IPS DF 6.9 (cell line): ENCODE results near the gene AGRN.
"Not testable (repeated sequence)": the region's sequence is repeated elsewhere in the genome, so short reads cannot be mapped to it uniquely, and the experiment has no call there.

Experiments
- DNase-seq: peaks from one replicate; pipeline ENCODE4 v3.0.0-alpha.2; 2013; ENCODE audit warnings: low read depth, low spot score
- H3K27ac ChIP-seq: one replicate; pipeline ENCODE4 v1.5.1; 2013; ENCODE audit warnings: low read length, control low read depth
- H3K27me3 ChIP-seq: 2 replicates; pipeline ENCODE4 v1.6.1; 2013; ENCODE audit warnings: mild to moderate bottlenecking, low read length; ENCODE audit not compliant: control insufficient read depth, insufficient read depth
- H3K36me3 ChIP-seq: 2 replicates; pipeline ENCODE4 v1.6.1; 2013; ENCODE audit warnings: low read length; ENCODE audit not compliant: control insufficient read depth, insufficient read depth
- H3K4me1 ChIP-seq: 2 replicates; pipeline ENCODE4 v1.6.1; 2013; ENCODE audit warnings: low read length; ENCODE audit not compliant: control insufficient read depth, insufficient read depth
- H3K4me3 ChIP-seq: 2 replicates; pipeline ENCODE4 v1.5.1; 2013; ENCODE audit warnings: mild to moderate bottlenecking, low read length
- H3K9me3 ChIP-seq: 2 replicates; pipeline ENCODE4 v1.6.1; 2013; ENCODE audit warnings: low read length, inconsistent platforms; ENCODE audit not compliant: control insufficient read depth, insufficient read depth
- WGBS: extraction: QIAGEN DNeasy Blood & Tissue Kit; methylation state at CpG from one replicate; pipeline ENCODE4 v1.1.7; 2013; ENCODE audit warnings: mixed read lengths, missing lambda C conversion rate; ENCODE audit not compliant: insufficient read length, insufficient coverage; 5-methylcytosine and 5-hydroxymethylcytosine counted together

AGRN gene

DNA sequence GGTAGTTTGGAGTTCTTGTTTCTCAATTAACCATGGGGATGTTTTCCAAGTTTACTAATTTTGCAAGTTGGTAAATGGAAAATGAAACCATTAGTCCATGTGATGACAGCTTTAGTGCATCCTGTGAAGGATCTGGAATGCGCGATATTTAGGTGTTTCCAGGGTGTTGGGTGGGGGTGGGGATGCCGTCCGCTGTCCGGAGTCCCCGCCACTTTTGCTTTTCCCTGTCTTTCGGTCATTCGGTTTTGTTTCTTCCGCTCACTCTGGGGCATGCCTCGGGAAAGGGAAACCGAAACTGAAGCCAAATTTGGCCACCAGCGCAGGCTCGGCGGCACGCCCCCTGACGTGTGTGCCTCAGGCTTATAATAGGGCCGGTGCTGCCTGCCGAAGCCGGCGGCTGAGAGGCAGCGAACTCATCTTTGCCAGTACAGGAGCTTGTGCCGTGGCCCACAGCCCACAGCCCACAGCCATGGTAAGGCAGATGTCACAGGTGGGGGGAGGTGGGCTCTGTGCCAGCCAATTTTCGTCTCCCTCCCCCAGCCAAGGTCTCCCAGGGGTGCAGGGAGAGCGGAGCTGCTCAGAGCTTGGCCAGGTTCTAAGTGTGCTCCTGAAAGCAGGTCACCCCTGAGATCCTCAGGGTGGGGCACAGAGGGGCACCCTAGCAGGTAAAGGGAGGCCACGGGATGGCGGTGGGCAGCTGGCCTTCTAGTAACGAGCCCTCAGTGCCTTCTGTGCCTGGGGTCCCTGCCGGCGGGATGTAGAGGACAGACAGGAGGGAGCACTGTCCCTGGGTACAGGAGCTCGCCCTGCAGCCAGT is 6.6 kb upstream of the AGRN start, which contains the start of gene ISG15:
Gene ISG15, plus strand, starts transcription at position 393 of the 817 bp plus-strand sequence. Its CDS starts 77 bp downstream, at position 470.
- DNase-seq, result no peak
- H3K27ac ChIP-seq, result no peak within 1 kb of the TSS
- no CpG with 5 or more reads among the region's 30 CpGs for WGBS
- H3K4me3 ChIP-seq, result peak within 1 kb of the TSS; percentile 57; the same call in 1 of the 2 replicates
- peaks cover 2% of the 10 kb centered on the region for H3K4me1 ChIP-seq
- H3K9me3 ChIP-seq, result no peaks in the 10 kb centered on the region
- no peaks in the 10 kb centered on the region for H3K27me3 ChIP-seq
- no peaks in the 10 kb centered on the region for H3K36me3 ChIP-seq

DNA sequence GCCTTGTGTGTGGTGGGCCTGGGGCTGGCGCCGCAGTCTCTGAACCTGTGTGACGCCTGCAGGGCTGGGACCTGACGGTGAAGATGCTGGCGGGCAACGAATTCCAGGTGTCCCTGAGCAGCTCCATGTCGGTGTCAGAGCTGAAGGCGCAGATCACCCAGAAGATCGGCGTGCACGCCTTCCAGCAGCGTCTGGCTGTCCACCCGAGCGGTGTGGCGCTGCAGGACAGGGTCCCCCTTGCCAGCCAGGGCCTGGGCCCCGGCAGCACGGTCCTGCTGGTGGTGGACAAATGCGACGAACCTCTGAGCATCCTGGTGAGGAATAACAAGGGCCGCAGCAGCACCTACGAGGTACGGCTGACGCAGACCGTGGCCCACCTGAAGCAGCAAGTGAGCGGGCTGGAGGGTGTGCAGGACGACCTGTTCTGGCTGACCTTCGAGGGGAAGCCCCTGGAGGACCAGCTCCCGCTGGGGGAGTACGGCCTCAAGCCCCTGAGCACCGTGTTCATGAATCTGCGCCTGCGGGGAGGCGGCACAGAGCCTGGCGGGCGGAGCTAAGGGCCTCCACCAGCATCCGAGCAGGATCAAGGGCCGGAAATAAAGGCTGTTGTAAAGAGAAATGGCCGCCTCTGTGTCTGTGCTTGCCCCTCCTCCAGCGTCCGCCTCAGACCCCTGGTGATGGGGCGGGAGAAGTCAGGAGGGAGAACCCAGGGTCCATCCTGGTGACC is 5.8 kb upstream of the AGRN start:
- Histone ChIP-seq H3K27ac (no peak overlapping the region), H3K9me3 (no peaks in the 10 kb centered on the region), H3K27me3 (no peaks in the 10 kb centered on the region), H3K36me3 (no peaks in the 10 kb centered on the region), H3K4me3 (no peak overlapping the region; the same call in 1 of the 2 replicates), H3K4me1 (peaks cover 2% of the 10 kb centered on the region)
- DNase-seq, result no peak
- no CpG with 5 or more reads among the region's 41 CpGs for WGBS

DNA sequence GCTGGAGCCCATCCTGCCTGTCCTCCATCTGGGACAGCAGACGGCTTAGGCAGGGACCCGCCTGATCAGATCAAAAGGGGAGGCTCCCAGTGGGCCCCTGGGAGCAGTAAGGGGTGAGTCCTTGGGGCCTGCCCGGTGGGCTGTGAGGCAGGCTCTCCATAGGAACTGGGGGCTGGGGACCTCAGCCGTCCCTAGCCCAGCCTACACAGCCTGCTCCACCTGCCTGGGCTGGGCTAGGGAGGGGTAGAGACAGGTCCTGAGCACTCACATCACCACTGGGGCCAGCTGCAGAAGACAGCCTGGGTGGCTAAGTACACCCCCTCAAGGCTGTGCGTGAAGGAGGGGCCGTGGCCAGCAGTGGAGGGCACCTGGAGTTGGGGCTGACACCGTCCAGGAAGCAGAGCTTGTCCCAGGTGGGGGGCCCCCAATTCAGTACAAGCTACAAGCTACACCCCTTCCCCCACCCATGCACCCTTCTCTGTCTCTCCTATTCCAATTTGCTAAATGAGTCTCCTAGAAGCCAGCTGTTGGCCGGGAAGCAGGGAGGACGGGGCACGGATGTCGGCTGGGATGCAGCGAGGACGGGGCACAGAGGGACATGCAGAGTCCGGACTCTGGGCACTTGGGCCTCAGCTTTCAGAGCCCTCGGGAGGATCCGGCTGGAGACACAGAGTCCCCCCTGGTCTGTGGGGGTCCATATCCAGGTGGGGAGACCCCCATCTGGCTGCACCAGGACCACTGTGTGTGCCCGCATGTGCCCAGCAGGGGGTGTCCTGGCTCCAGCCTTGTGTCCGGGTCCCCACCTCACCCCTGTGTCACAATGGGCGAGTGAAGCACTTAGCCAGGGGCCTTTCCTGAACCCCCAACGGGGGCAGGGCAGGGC is 4.9 kb upstream of the AGRN start:
- Histone ChIP-seq H3K27ac (no peak overlapping the region), H3K4me3 (no peak overlapping the region), H3K36me3 (no peaks in the 10 kb centered on the region), H3K9me3 (no peaks in the 10 kb centered on the region), H3K27me3 (no peaks in the 10 kb centered on the region), H3K4me1 (peaks cover 2% of the 10 kb centered on the region)
- no CpG with 5 or more reads among the region's 20 CpGs for WGBS
- DNase-seq, result no peak

DNA sequence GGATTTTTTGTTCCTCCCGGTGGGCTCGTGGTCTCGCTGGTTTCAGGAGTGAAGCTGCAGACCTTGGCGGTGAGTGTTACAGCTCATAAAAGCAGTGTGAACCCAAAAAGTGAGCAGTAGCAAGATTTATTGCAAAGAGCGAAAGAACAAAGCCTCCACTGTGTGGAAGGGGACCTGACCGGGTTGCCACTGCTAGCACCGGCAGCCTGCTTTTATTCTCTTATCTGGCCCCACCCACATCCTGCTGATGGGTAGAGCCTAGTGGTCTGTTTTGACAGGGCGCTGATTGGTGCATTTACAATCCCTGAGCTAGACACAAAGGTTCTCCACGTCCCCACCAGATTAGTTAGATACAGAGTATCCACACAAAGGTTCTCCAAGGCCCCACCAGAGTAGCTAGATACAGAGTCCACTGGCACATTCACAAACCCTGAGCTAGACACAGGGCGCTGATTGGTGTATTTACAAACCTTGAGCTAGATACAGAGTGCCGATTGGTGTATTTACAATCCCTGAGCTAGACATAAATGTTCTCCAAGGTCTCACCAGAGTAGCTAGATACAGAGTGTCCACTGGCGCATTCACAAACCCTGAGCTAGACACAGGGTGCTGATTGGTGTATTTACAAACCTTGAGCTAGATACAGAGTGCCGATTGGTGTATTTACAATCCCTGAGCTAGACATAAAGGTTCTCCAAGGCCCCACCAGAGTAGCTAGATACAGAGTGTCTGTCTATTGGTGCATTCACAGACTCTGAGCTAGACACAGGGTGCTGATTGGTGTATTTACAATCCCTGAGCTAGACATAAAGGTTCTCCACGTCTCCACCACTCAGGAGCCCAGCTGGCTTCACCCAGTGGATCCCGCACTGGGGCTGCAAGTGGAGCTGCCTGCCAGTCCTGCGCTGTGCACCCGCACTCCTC is 2.3 kb upstream of the AGRN start:
- H3K4me1 ChIP-seq, DNase-seq: not testable (repeated sequence)
- WGBS, result no CpG with 5 or more reads among the region's 17 CpGs

DNA sequence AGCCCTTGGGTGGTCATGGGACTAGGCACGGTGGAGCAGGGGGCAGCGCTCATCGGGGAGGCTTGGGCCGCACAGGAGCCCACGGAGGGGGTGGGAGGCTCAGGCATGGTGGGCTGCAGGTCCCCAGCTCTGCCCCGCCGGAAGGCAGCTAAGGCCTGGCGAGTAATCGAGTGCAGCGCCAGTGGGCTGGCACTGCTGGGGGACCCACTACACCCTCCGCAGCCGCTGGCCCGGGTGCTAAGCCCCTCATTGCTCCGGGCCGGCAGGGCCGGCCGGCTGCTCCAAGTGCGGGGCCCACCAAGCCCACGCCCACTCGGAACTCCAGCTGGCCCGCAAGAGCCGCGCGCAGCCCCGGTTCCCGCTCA is 1.6 kb upstream of the AGRN start:
- H3K27ac ChIP-seq, DNase-seq, H3K36me3 ChIP-seq, H3K4me3 ChIP-seq, H3K27me3 ChIP-seq, H3K9me3 ChIP-seq: not testable (repeated sequence)
- WGBS, result no CpG with 5 or more reads among the region's 26 CpGs
- H3K4me1 ChIP-seq, result peaks cover 13% of the 10 kb centered on the region

More for the DNA sequence above, 2.3 kb upstream of the AGRN start:
- not testable (repeated sequence) for H3K27ac ChIP-seq, H3K36me3 ChIP-seq, H3K27me3 ChIP-seq, H3K9me3 ChIP-seq, H3K4me3 ChIP-seq

DNA sequence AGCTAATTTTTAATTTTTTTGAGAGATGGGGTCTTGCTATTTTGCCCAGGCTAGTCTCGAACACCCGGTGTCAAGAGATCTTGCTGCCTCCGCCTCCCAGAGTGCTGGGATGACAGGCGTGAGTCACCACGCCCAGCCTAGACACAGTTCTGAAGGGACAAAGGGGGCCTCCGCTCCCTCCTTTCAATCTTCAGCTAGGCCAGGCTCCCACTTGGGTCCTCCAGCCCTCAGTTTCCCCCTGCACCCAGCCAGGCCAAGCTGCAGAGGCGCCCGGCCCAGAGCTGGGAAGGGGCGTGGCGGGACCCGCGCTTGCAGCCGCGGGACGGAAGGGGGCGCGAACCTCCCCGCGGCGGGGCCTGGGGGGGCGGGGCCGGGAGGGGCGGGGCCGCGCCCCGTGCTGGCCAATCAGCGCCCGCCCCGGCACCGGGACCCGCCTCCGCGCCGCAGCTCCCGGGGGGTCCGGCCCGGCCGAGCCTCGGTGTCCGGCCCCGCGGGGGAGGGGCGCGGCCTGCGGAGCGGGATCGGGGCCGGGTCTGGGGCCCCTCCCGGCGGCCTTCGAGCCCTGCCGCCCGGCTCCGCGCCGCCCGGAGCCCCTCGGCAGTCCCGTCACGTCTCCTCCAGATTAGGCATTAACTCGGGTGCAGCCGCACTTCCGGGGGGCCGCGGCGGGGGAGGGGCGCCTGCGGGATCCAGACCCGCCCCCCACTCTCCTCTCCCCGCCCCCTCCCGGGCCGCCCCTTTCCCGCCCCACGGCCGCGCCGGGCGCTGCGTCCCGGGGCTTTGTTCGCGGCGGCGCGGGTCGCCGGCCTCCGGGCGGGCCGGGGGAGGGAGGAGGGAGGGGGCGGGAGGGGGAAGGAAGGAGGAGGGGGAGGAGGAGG is 559 bp upstream of the AGRN start:
- no peak for DNase-seq
- WGBS, result no CpG with 5 or more reads among the region's 91 CpGs
- Histone ChIP-seq H3K27me3 (no peaks in the 10 kb centered on the region), H3K27ac (no peak overlapping the region), H3K4me3 (peak overlapping the region; percentile 38; the same call in 1 of the 2 replicates), H3K4me1 (peaks cover 22% of the 10 kb centered on the region), H3K36me3 (no peaks in the 10 kb centered on the region), H3K9me3 (no peaks in the 10 kb centered on the region)

DNA sequence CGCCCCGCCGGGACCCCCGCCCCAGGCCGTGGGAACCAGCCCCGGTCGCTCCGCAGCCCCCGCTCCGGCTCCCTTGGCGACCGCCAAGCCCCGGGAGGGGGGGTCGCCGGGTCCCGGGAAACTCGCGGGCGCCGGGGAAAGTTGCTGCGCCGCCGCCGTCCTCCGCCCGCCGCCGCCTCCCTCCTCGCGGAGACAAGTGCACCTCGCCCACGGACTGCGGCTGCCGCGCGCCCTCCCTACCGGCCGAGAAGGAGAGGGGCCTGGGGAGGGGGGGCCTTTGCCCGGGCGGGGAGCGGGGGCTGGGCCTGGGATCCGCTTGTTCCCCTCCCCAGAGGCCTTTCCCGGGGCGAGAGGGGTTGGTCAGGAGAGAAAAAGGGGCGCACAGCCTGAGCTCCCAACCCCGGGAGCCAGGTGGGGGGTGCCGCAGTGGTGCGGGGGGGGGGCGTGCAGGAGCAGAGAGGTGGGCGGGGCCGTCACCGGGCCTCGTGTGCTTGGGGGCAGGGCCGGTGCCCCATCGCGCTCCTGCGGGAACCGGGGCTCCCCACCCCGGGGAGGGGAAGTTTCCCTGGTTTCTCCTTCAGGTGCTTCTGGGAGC is 592 bp downstream of the AGRN start:
- Histone ChIP-seq H3K4me3 (peak overlapping the region; percentile 92), H3K36me3 (no peaks in the 10 kb centered on the region), H3K9me3 (no peaks in the 10 kb centered on the region), H3K4me1 (peaks cover 27% of the 10 kb centered on the region), H3K27me3 (no peaks in the 10 kb centered on the region), H3K27ac (no peak overlapping the region)
- no CpG with 5 or more reads among the region's 59 CpGs for WGBS
- no peak for DNase-seq

DNA sequence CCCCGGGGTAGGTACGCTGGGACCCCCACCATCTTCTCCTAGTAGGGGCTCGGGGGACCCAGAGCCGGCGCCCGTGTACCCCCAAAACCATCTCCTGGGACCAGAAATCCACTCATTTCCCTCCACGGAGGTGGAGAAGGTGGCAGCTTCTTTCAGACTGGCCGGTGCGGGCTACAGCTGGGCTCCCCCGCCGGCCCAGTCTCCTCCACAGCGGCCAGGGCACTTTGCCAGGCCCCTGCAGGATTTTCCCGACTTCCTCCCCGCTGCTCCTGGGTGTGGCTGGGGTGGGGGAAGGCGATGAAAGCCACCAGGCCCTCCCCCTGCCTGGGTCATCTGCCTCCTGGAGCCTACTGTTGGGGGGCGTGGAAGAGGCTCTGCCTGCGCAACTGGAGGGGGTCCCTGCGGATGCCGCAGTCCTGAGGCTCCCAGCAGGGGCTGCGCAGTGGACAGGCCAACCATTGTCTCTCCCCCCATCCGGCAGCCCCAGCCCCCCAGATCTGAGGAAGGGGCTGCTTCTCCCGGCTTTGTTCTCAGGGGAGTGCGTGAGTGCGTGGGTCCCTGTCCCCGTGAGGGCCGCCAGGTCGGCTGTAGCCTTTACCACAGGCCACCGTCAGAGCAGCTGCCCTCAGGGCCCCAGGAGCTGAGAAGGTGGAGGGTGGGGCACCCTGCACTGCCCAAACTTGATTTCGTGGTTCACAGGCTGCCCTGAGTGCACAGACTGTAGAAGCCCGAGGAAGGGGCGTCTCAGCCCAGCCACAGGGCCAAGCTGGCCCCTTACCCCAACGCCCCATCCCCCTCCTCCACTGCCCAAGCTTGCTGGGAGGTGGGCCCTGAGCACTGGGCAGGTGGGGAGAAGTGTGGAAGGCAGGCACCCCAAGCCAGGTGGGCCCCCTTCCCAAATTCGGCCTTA is 1.3 kb downstream of the AGRN start:
- no peak for DNase-seq
- H3K36me3 ChIP-seq, result no peaks in the 10 kb centered on the region
- H3K27me3 ChIP-seq, result no peaks in the 10 kb centered on the region
- WGBS, result no CpG with 5 or more reads among the region's 33 CpGs
- no peaks in the 10 kb centered on the region for H3K9me3 ChIP-seq
- peaks cover 27% of the 10 kb centered on the region for H3K4me1 ChIP-seq
- no peak overlapping the region for H3K27ac ChIP-seq
- H3K4me3 ChIP-seq, result peak overlapping the region; percentile 92; the same call in 1 of the 2 replicates
